Erythroblast (primary cell): ENCODE measurements around the gene ZNRF4.
"Not testable (repeated sequence)": the region's sequence is repeated elsewhere in the genome, so short reads cannot be mapped to it uniquely, and the experiment has no call there.

ENCODE experiments used
- DNase-seq, 2 experiments: peaks; one replicate each; lab custom pipeline; 2025; lab: John Stamatoyannopoulos, UW
- GATA1 ChIP-seq: IDR thresholded peaks from 2 replicates; pipeline ENCODE4 v1.6.1; 2011; ENCODE audit warnings: low read depth, mild to moderate bottlenecking, control low read depth, low read length, moderate library complexity
- POLR2A ChIP-seq: IDR thresholded peaks from 2 replicates; pipeline ENCODE4 v1.6.1; 2011; ENCODE audit warnings: mild to moderate bottlenecking, low read length

ZNRF4 gene

GRCh38 chr19:5434970-5435641, 20.1 kb upstream of the ZNRF4 start:
- TF ChIP-seq POLR2A (no peak), GATA1 (no peak)
- DNase-seq: no peak

GRCh38 chr19:5435642-5436017, 19.6 kb upstream of the ZNRF4 start:
- no peak for DNase-seq
- TF ChIP-seq GATA1 (no peak), POLR2A (no peak)

GRCh38 chr19:5436106-5436947, 18.9 kb upstream of the ZNRF4 start:
- TF ChIP-seq GATA1 (no peak), POLR2A (no peak)
- no peak for DNase-seq

- no peak for DNase-seq
- no peak for TF ChIP-seq POLR2A
- no peak for TF ChIP-seq GATA1
Observed at GRCh38 chr19:5436948-5437306, 18.3 kb upstream of the ZNRF4 start.

GRCh38 chr19:5438756-5439155, 16.5 kb upstream of the ZNRF4 start:
- not testable (repeated sequence) for DNase-seq

GRCh38 chr19:5439452-5439851, 15.8 kb upstream of the ZNRF4 start:
- TF ChIP-seq GATA1 (no peak), POLR2A (no peak)
- no peak for DNase-seq

GRCh38 chr19:5440299-5440698, 14.9 kb upstream of the ZNRF4 start:
- TF ChIP-seq GATA1 (no peak), POLR2A (no peak)
- no peak for DNase-seq

- TF ChIP-seq GATA1 (no peak), POLR2A (no peak)
- no peak for DNase-seq
Observed at GRCh38 chr19:5443723-5444122, 11.5 kb upstream of the ZNRF4 start.

GRCh38 chr19:5444431-5444830, 10.8 kb upstream of the ZNRF4 start:
- DNase-seq: no peak
- no peak for TF ChIP-seq POLR2A
- no peak for TF ChIP-seq GATA1

- DNase-seq: no peak
- TF ChIP-seq GATA1: no peak
- TF ChIP-seq POLR2A: no peak
Observed at GRCh38 chr19:5445071-5445470, 10.1 kb upstream of the ZNRF4 start.

GRCh38 chr19:5445561-5446055, 9.6 kb upstream of the ZNRF4 start:
- TF ChIP-seq POLR2A: no peak
- DNase-seq: no peak

GRCh38 chr19:5447700-5448311, 7.4 kb upstream of the ZNRF4 start:
- DNase-seq: no peak

GRCh38 chr19:5448374-5448773, 6.8 kb upstream of the ZNRF4 start:
- DNase-seq: no peak
- TF ChIP-seq POLR2A: no peak
- TF ChIP-seq GATA1: no peak

More at GRCh38 chr19:5447700-5448311, 7.4 kb upstream of the ZNRF4 start:
- TF ChIP-seq POLR2A: no peak
- no peak for TF ChIP-seq GATA1

- DNase-seq: no peak
- TF ChIP-seq GATA1 (no peak), POLR2A (no peak)
Observed at GRCh38 chr19:5450482-5451126, 4.6 kb upstream of the ZNRF4 start.
